Natural killer cell (primary cell): ENCODE data around the gene FUT3. TPM values are rescaled to one million over a fixed set of nuclear protein-coding genes. Genes with fewer than 3 reads are reported as not detected.

Experiments used
- ATAC-seq, 3 donors: fragments of 150-1000 bp in 2 of 3; fragments of 200-7000 bp in 1 of 3; cut with Tn5 transposase; 1 replicate in 1 of 3; 2 replicates in 2 of 3; pipeline ENCODE4 v1.10.0; 2021; ENCODE audit warnings: mild to moderate bottlenecking in 2 of 3, moderate library complexity in 2 of 3
- DNase-seq, 2 donors: peaks; one replicate each; pipeline versions ENCODE4 v3.0.0 to v3.0.0-alpha.2; 2013 to 2021; ENCODE audit warnings: mixed read lengths in 1 of 2
- H3K27ac ChIP-seq: one replicate; pipeline ENCODE4 v1.5.1; 2013; ENCODE audit warnings: mild to moderate bottlenecking, low read length
- H3K27me3 ChIP-seq: one replicate; pipeline ENCODE4 v1.6.1; 2013; ENCODE audit warnings: low read length; ENCODE audit not compliant: control insufficient read depth, insufficient read depth
- H3K36me3 ChIP-seq: one replicate; pipeline ENCODE4 v1.6.1; 2013; ENCODE audit warnings: low read length; ENCODE audit not compliant: control insufficient read depth, insufficient read depth
- H3K4me1 ChIP-seq: one replicate; pipeline ENCODE4 v1.6.1; 2013; ENCODE audit warnings: low read length; ENCODE audit not compliant: control insufficient read depth, insufficient read depth
- H3K4me3 ChIP-seq: one replicate; pipeline ENCODE4 v1.5.1; 2013; ENCODE audit warnings: low read length
- H3K9me3 ChIP-seq: one replicate; pipeline ENCODE4 v1.6.1; 2013; ENCODE audit warnings: low read length; ENCODE audit not compliant: control insufficient read depth, insufficient read depth
- H3K27ac Mint-ChIP-seq, 2 donors: one replicate each; pipeline ENCODE4 v1.8.0; 2022; ENCODE audit warnings: mild to moderate bottlenecking in 2 of 2, mixed read lengths in 2 of 2, moderate library complexity in 1 of 2
- H3K27me3 Mint-ChIP-seq, 2 donors: one replicate each; pipeline ENCODE4 v1.8.0; 2022; ENCODE audit warnings: low read depth in 2 of 2, mixed read lengths in 2 of 2
- H3K36me3 Mint-ChIP-seq: one replicate; pipeline ENCODE4 v1.8.0; 2022; ENCODE audit warnings: mixed read lengths
- H3K4me1 Mint-ChIP-seq, 2 donors: one replicate each; pipeline ENCODE4 v1.8.0; 2022; ENCODE audit warnings: mixed read lengths in 2 of 2
- H3K4me3 Mint-ChIP-seq: one replicate; pipeline ENCODE4 v1.8.0; 2022; ENCODE audit warnings: mild to moderate bottlenecking, moderate library complexity, mixed read lengths
- H3K9me3 Mint-ChIP-seq, 2 donors: one replicate each; pipeline ENCODE4 v1.8.0; 2022; ENCODE audit warnings: mixed read lengths in 2 of 2
- CTCF ChIP-seq: fragments of 200-600 bp; IDR thresholded peaks from one replicate; pipeline ENCODE4 v1.8.0; 2022; ENCODE audit warnings: antibody characterized with exemption
- whole genome bisulfite sequencing: methylation state at CpG from one replicate; pipeline ENCODE4 v1.1.7; 2013; ENCODE audit warnings: missing lambda C conversion rate; ENCODE audit not compliant: insufficient coverage; 5-methylcytosine and 5-hydroxymethylcytosine counted together
- intact Hi-C: fragments of 100-400 bp; cut with micrococcal nuclease; formaldehyde crosslinking; loops from one replicate; pipeline ENCODE4 v1.14.2; 2022
- total RNA-seq, 4 donors: library from RNA; stranded (reverse); fragments of 120-200 nt in 1 of 4; gene quantifications; one replicate each; pipeline versions ENCODE4 v1.2.3 to v1.2.4, GENCODE V29; 2013 to 2022

FUT3 gene
- not detected for total RNA-seq
- not detected for total RNA-seq (2013)

- H3K4me3 Mint-ChIP-seq: no peak within 1 kb of the TSS
Measured at GRCh38 chr19:5851302-5851701, at the start of gene FUT3. FUT3 (minus strand) TSS chr19:5851449.

GRCh38 chr19:5900976-5901375 is 49.7 kb upstream of the FUT3 start:
- peaks cover 11% of the 10 kb centered on the region for H3K36me3 ChIP-seq
- H3K27me3 ChIP-seq: no peaks in the 10 kb centered on the region
- no peaks in the 10 kb centered on the region for H3K27me3 Mint-ChIP-seq
- TF ChIP-seq CTCF: no peak
- H3K4me1 ChIP-seq: peaks cover 31% of the 10 kb centered on the region
- WGBS: 92% methylated on average over 8 of the region's 8 CpGs
- H3K9me3 Mint-ChIP-seq: no peaks in the 10 kb centered on the region
- ATAC-seq (no peak), DNase-seq (no peak)
- H3K36me3 Mint-ChIP-seq: no peaks in the 10 kb centered on the region
- H3K4me3 Mint-ChIP-seq: peak overlapping the region; percentile 21
- peak overlapping the region in 1 of 2 donors; percentile 71 for H3K27ac Mint-ChIP-seq
- H3K4me1 Mint-ChIP-seq: peaks cover 17 to 37% of the 10 kb centered on the region in 2 donors
- H3K4me3 ChIP-seq: no peak overlapping the region
- no peaks in the 10 kb centered on the region for H3K9me3 ChIP-seq
- no peak overlapping the region for H3K27ac ChIP-seq
- intact Hi-C loops: loop anchor here (5.0 kb wide), 2 partner anchors 76 to 1179 kb away; partner anchors contain the start of genes DPP9 and RANBP3

More at GRCh38 chr19:5851302-5851701, at the start of gene FUT3:
- Mint-ChIP-seq H3K36me3 (no peaks in the 10 kb centered on the region), H3K27ac (no peak within 1 kb of the TSS), H3K4me1 (no peaks in the 10 kb centered on the region), H3K27me3 (peaks cover 0 to 5% of the 10 kb centered on the region in 2 donors), H3K9me3 (no peaks in the 10 kb centered on the region)
- Histone ChIP-seq H3K27ac (no peak within 1 kb of the TSS), H3K9me3 (no peaks in the 10 kb centered on the region), H3K4me1 (no peaks in the 10 kb centered on the region), H3K4me3 (no peak within 1 kb of the TSS), H3K27me3 (no peaks in the 10 kb centered on the region), H3K36me3 (no peaks in the 10 kb centered on the region)
- no peak for ATAC-seq
- DNase-seq: no peak
- intact Hi-C loops: no loop called here
- no peak for TF ChIP-seq CTCF
- WGBS: 84% methylated on average over 10 of the region's 10 CpGs

- Histone ChIP-seq H3K9me3 (no peaks in the 10 kb centered on the region), H3K4me3 (no peak overlapping the region), H3K27me3 (no peaks in the 10 kb centered on the region), H3K4me1 (peaks cover 21% of the 10 kb centered on the region), H3K27ac (no peak overlapping the region), H3K36me3 (peaks cover 21% of the 10 kb centered on the region)
- no peaks in the 10 kb centered on the region for H3K27me3 Mint-ChIP-seq
- WGBS: 94% methylated on average over 13 of the region's 13 CpGs
- H3K4me3 Mint-ChIP-seq: no peak overlapping the region
- no peak for TF ChIP-seq CTCF
- no peak for DNase-seq
- H3K27ac Mint-ChIP-seq: no peak overlapping the region
- no peaks in the 10 kb centered on the region for H3K9me3 Mint-ChIP-seq
- intact Hi-C loops: loop anchor here (5.0 kb wide), 2 partner anchors 77 to 1178 kb away; partner anchors contain the start of genes DPP9 and RANBP3
- H3K4me1 Mint-ChIP-seq: peaks cover 17 to 35% of the 10 kb centered on the region in 2 donors
- no peaks in the 10 kb centered on the region for H3K36me3 Mint-ChIP-seq
- no peak for ATAC-seq
Measured at GRCh38 chr19:5899728-5900526, 48.7 kb upstream of the FUT3 start.
